ENCODE data around the gene UGT1A6.

UGT1A6 gene

GRCh38 chr2:233817995-233818638 is 125.4 kb downstream of the UGT1A6 start:
- no peak for DNase-seq (ENCODE audit: low read depth in 3 of 3, low spot score in 1 of 3)

GRCh38 chr2:233818639-233819621 is 126.2 kb downstream of the UGT1A6 start:
- no peak for DNase-seq (ENCODE audit: low read depth in 3 of 3, low spot score in 1 of 3)

GRCh38 chr2:233819884-233820773 is 127.4 kb downstream of the UGT1A6 start:
- no peak for DNase-seq (ENCODE audit: low read depth in 3 of 3, low spot score in 1 of 3)

- no peak for DNase-seq (ENCODE audit: low read depth in 3 of 3, low spot score in 1 of 3)
Observed at GRCh38 chr2:233820774-233821105, 128.1 kb downstream of the UGT1A6 start.

- DNase-seq (ENCODE audit: low read depth in 3 of 3, low spot score in 1 of 3) = no peak
Observed at GRCh38 chr2:233821196-233821595, 128.5 kb downstream of the UGT1A6 start.

GRCh38 chr2:233821709-233822100 is 129.0 kb downstream of the UGT1A6 start:
- DNase-seq (ENCODE audit: low read depth in 3 of 3, low spot score in 1 of 3) = no peak

- no peak for DNase-seq (ENCODE audit: low read depth in 3 of 3, low spot score in 1 of 3)
Observed at GRCh38 chr2:233822101-233822771, 129.5 kb downstream of the UGT1A6 start.

All from stimulated activated CD4-positive, alpha-beta T cell treated with anti-CD3 and anti-CD28 coated beads, TNF-alpha, amount 100 ng/mL, for 1 hour (primary cell).